Measurements from ENCODE around the gene GLCE.

GLCE gene

GRCh38 chr15:69210574-69210973 lies 50.1 kb downstream of the GLCE start:
- no peak for DNase-seq

GRCh38 chr15:69213786-69214185 lies 53.4 kb downstream of the GLCE start:
- no peak for DNase-seq

- no peak for DNase-seq
These were observed 55.0 kb downstream of the GLCE start for GRCh38 chr15:69215314-69216035.

GRCh38 chr15:69217381-69217780 lies 56.9 kb downstream of the GLCE start:
- no peak for DNase-seq

GRCh38 chr15:69219690-69220089 lies 59.3 kb downstream of the GLCE start:
- DNase-seq, result no peak

- DNase-seq, result no peak
These were observed 61.6 kb downstream of the GLCE start for GRCh38 chr15:69222002-69222474.

- DNase-seq, result no peak
These were observed 62.8 kb downstream of the GLCE start for GRCh38 chr15:69223083-69223813.

- DNase-seq, result no peak
These were observed 63.9 kb downstream of the GLCE start for GRCh38 chr15:69224383-69224782.

- DNase-seq, result no peak
These were observed 65.1 kb downstream of the GLCE start for GRCh38 chr15:69225355-69226022.

GRCh38 chr15:69226023-69226355 lies 65.6 kb downstream of the GLCE start:
- DNase-seq, result no peak

- DNase-seq, result no peak
These were observed 71.7 kb downstream of the GLCE start for GRCh38 chr15:69232144-69232543.

- DNase-seq, result no peak
These were observed 72.3 kb downstream of the GLCE start for GRCh38 chr15:69232765-69233164.

- no peak for DNase-seq
These were observed 74.2 kb downstream of the GLCE start for GRCh38 chr15:69234676-69235075.

GRCh38 chr15:69236505-69236904 lies 76.1 kb downstream of the GLCE start:
- DNase-seq, result no peak

GRCh38 chr15:69237718-69238117 lies 77.3 kb downstream of the GLCE start:
- DNase-seq, result no peak

- no peak for DNase-seq
These were observed 84.4 kb downstream of the GLCE start for GRCh38 chr15:69244798-69245197.

- DNase-seq, result no peak
These were observed 92.7 kb downstream of the GLCE start for GRCh38 chr15:69253156-69253555.

- no peak for DNase-seq
These were observed 105.0 kb downstream of the GLCE start for GRCh38 chr15:69265347-69265955.

GRCh38 chr15:69271217-69271616 lies 110.8 kb downstream of the GLCE start:
- DNase-seq, result no peak

GRCh38 chr15:69272139-69272538 lies 111.7 kb downstream of the GLCE start:
- no peak for DNase-seq

GRCh38 chr15:69272891-69273290 lies 112.5 kb downstream of the GLCE start:
- no peak for DNase-seq

GRCh38 chr15:69275074-69275670 lies 114.7 kb downstream of the GLCE start:
- no peak for DNase-seq

GRCh38 chr15:69275933-69276560 lies 115.6 kb downstream of the GLCE start:
- DNase-seq, result no peak

All from stimulated activated CD8-positive, alpha-beta memory T cell treated with anti-CD3 and anti-CD28 coated beads, Interleukin-4, amount 100 ng/mL, for 48 hours (primary cell).